Cerebellar nuclear complex (tissue), 1 donor: Measurements from ENCODE around the gene RPS15.

Experiments used
- DNase-seq, 2 experiments: peaks; one replicate each; lab custom pipeline; 2025; lab: John Stamatoyannopoulos, UW

RPS15 gene

DNA sequence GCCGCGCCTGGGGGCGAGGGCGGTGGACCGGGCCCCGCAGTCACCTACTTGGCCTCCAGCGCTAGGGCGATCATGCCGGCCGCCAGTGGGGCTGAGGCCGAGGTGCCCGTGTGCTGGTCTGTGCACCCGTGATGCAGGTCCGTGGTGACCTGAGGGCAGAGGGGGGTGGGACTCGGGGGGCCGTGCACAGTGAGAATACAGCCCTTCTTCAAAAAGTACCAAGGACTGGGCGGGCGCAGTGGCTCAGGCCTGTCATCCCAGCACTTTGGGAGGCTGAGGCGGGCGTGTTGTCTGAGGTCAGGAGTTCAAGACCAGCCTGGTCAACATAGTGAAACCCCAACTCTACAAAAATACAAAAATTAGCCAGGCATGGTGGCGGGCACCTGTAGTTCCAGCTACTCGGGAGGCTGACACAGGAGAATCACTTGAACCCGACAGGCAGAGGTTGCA is 45.8 kb downstream of the RPS15 start:
- no peak for DNase-seq

DNA sequence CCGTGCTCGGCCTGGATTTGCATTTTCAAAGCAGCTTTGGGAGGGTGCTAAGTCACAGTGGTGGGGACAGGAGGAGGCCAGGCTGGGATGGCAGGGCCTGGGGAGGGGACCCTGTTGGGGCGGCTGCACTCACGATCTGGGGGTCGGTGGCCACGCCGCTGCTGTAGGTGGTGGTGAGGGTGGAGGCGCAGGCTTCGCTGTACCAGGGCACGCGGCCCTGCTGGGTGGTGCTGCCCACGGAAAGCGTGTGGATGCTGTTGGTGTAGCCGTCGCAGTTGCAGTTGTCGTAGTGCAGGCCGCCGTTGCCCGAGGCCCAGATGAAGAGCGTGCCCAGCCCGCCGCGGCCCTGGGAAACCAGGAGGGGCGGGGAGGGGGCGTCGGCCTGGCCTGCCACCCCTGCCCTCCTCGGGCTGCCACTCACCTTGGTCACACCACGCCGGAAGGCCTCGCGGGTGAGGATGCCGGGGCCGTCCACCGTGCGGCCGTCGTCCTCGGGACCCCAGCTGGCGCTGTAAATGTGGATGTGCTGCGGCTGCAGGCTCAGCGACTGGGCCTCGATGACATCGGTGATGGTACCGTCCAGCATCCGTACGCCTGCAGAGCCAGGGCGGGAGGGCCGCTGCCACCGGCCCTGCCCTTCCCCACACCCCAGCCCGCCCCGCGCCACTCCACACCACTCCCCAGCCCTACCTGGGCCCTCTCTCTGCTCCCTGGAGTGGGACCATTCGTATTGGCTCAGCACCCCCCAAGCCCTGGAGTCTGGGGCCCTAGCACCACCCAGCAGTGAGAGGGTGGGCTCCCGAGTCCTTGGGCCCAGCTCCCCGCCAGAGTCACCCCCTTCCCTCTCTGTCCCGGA is 48.8 kb downstream of the RPS15 start:
- DNase-seq, result no peak

GRCh38 chr19:1487576-1488281 is 49.5 kb downstream of the RPS15 start:
- no peak for DNase-seq

DNA sequence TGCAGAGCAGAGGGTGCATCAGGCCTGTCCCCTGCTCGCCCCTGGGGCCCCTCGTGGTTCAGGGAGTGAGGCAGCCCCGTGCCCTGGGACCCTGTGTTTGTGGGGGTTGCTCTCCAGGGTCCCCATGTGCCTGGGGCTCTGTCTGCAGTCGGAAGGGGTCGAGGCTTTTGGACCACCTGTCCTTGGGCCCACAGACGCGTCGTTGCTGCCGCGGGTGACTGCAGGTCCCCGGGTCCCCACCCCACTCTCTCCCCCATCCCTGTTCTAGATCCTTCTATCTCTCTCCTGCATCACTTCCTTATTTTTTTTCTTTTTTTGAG is 50.0 kb downstream of the RPS15 start:
- no peak for DNase-seq

- no peak for DNase-seq
Measured at GRCh38 chr19:1489463-1490310, 51.5 kb downstream of the RPS15 start.
